GM13976 (cell line): ENCODE results near the gene KCNQ1.

Source experiments
- DNase-seq: peaks from one replicate; pipeline ENCODE4 v3.0.0; 2012; ENCODE audit warnings: low spot score
- CTCF ChIP-seq: IDR thresholded peaks from 2 replicates; pipeline ENCODE4 v1.5.1; 2012; ENCODE audit warnings: borderline replicate concordance, mild to moderate bottlenecking; ENCODE audit not compliant: insufficient read depth; ENCODE audit errors: extremely low read depth, missing control alignments, control extremely low read depth
- in situ Hi-C: fragments of 300-500 bp; cut with MboI; formaldehyde crosslinking; loops from one replicate; pipeline ENCODE4 v1.12.0; 2022; ENCODE audit warnings: low sequenced_read_pairs, mixed read lengths, inconsistent platforms; ENCODE audit not compliant: unreplicated experiment

Gene KCNQ1

GRCh38 chr11:2594267-2594666 lies 149.5 kb downstream of the KCNQ1 start:
- in situ Hi-C loops = no loop called here
- TF ChIP-seq CTCF = no peak
- DNase-seq = no peak

DNA sequence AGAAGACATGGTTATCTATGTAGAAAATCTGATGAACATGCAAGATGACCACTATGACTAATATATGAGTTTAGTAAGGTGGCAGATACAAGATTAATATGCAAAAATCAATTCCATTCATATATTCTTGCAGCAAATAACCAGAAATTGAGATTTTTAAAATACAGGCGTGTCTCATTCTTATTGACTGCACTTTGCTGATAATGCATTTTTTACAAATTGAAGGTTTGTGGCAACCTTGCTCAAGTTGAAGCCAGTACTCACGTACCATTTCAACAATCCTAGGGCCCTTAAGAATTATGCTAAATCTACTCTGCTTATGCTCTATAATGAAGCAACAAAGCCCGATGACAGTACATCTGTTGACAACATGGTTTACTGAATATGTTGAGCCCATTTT lies 150.4 kb downstream of the KCNQ1 start:
- in situ Hi-C loops = no loop called here
- DNase-seq = no peak
- TF ChIP-seq CTCF = no peak

- no peak for DNase-seq
Observed at GRCh38 chr11:2599561-2600189, 154.9 kb downstream of the KCNQ1 start.

GRCh38 chr11:2609345-2609744 lies 164.5 kb downstream of the KCNQ1 start:
- no peak for TF ChIP-seq CTCF
- in situ Hi-C loops = no loop called here
- no peak for DNase-seq

More at GRCh38 chr11:2599561-2600189, 154.9 kb downstream of the KCNQ1 start:
- in situ Hi-C loops = no loop called here
- TF ChIP-seq CTCF = no peak

DNA sequence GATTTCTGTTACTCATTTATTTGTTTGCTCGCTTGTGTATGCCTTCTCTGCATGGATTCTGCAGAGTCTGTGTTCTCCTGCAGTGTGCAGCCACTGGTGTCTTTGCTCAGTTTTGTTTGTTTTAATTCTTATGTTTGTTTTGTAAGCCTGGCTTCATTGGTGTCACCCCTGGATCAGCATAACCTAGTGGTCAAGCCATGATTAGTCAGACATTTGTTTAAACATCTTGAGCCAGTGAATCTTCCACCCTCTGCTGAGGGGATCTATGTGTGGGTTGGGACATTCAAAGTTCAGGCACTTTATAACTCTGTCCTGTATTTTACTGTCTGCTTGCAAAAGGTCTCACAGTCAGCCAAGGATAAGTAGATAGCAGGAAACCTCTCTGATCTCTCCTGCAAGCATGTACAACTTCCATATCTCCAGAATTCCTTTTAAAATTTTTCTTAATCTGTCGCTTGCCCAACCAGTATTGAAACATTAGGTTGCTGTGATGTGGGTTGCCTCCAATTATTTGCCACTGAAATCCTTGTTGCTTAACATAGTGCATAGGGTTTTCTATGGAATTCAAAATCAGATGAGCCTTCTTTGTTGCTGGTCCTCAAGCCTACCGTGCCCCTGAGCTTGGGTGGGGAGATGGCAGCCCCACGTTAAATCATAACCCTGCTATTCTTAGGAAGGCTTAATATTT lies 168.2 kb downstream of the KCNQ1 start:
- in situ Hi-C loops = no loop called here
- TF ChIP-seq CTCF = no peak
- DNase-seq = no peak

DNA sequence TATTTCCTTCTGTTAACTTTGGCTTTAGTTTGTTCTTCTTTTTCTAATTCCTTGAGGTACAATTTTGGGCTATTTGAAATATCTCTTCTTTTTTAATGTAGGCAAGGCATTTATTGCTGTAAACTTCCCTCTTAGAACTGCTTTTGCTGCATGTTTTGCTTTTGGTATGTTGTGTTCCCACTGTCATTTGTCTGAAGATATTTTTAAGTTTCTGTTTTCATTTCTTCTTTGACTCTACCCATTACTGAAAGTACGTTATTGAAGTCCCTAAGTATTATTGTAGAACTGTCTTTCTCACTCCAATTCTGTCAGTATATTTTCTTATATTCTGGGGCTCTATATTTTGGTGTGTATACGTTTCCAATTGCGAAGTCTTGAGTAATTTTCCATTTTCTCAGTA lies 177.1 kb downstream of the KCNQ1 start:
- no peak for DNase-seq
- in situ Hi-C loops = no loop called here
- TF ChIP-seq CTCF = no peak
